DMS 273 (cell line): Measurements from ENCODE around the gene NOP53.
"Not testable (repeated sequence)": the region's sequence is repeated elsewhere in the genome, so short reads cannot be mapped to it uniquely, and the experiment has no call there.

Experiments used
- DNase-seq: peaks from one replicate; lab custom pipeline; 2025; ENCODE audit not compliant: unreplicated experiment; lab: John Stamatoyannopoulos, UW

NOP53 gene

DNA sequence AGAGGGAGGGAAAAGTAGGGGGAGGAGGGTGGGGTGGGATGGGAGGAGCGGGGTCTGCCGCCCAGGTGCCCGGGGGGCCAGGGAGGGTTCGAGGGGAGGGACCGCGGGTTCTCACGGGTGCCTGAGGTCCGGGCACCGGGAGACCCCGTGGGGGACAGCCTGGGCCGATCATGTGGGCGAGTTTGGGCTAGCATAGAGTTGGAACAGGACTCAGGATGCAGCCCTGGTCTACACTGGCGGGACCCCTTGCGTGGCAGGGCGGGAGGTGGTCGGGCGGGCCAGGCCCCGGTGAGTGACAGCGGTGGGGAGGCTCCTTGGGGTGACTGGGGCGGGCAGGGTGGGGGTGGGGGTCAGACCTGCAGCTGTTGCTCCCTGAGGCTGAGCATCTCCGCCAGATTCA is 57.8 kb downstream of the NOP53 start:
- DNase-seq = not testable (repeated sequence)

DNA sequence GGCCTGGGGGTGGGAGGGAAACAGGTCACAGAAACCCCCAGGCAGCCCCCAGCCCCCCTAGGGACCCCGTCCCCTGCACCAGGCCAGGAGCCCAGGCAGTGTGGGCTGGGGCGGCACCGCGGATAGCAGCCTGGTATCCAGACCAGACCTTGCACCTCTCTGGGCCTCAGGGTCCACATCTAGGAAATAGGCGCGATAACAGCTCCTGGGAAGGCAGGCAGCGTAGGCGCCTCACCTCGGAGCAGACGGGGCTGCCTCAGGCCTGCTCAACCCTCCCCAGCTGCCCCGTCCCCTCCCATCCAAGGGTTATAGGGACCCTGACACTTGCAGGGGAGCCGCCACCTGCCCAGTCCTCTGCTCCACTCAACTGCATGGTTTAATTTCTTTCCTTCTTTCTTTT is 58.3 kb downstream of the NOP53 start:
- DNase-seq = not testable (repeated sequence)

DNA sequence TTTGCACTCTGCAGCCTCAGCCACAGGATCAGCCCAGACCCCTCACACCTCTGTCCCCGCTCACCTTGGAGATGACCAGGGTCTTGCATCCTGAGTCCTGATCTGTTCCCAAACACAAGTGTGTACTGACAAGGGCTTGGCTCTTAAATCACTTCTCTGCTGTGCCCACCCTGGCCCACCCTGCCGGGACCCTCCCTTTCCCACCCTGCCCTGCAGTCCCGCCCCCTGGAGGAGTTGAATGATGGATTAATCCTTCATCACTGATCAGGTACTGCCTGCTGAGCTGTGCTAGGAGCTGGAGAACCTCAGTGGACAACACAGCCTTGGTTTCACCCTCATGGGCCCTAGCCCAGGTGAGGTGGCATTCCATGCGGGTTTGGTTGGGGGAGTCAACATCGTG is 59.1 kb downstream of the NOP53 start, which contains the start of gene TPRX1:
TPRX1 (minus strand) TSS at position 101 of the 400 bp plus-strand sequence; CDS start at position 89, 12 bp downstream.
- DNase-seq = not testable (repeated sequence)

DNA sequence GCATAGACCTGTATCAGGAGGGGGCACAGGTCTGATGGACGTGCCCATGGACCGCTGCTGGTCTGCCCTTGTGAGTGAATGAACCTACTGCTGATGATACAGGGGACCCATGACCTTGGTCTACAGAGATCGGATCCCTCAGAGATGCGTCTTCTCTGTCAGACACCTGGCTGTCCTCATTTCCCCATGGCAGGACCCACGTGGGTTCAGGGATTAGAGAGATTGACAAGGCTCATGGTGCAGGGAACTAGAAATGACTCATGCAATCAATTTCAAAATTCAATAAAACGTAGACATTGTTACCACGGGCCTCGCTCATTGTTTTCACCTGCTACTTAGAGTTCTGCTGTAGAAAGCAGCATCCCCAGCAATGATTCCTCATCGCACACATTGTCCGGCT is 60.0 kb downstream of the NOP53 start:
- no peak for DNase-seq

DNA sequence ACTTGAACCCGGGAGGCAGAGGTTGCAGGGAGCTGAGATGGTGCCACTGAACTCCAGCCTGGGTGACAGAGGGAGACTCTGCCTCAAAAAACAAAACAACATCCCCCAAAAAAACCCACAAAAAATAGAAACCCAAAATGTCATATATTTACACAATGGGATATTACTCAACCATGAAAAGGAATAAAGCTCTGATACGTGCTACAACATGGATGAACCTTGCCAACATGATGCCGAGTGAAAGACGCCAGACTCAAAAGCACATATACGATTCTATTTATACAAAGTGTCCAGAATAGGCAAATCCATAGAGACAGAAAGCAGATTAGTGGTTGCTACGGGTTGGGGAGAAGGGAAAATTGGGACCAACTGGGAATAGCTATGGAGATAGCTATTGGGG is 61.1 kb downstream of the NOP53 start:
- DNase-seq = no peak
